GM18498 (cell line): ENCODE data around the gene CTU1.

Experiments used
- ATAC-seq: cut with Tn5 transposase; IDR thresholded peaks from one replicate; pipeline ENCODE4 v1.9.1; 2021; ENCODE audit warnings: mild to moderate bottlenecking, moderate library complexity; ENCODE audit not compliant: unreplicated experiment

The CTU1 gene

DNA sequence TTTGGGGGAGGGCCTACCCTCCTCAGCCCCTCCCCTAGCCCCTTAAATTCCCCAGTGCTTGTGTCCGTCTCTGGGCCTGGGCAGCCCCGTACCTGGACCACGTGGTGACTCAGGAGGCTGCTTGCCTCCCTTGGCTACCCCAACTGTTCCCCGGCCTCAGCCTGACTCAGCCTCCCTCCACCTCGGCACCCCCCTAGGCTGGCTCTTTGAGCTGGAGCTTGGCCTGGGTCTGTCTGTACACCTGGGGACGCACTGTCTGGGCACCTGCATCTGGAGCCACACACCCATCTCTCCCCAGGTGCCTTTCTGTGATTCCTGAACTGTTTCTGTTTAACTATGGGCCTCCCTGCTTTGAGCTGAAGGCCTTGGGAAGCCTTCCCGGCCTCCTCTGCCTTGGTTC is 23.7 kb downstream of the CTU1 start:
- no peak for ATAC-seq

GRCh38 chr19:51083783-51084182 is 24.4 kb downstream of the CTU1 start:
- no peak for ATAC-seq

GRCh38 chr19:51083181-51083580 is 25.0 kb downstream of the CTU1 start:
- ATAC-seq = no peak

DNA sequence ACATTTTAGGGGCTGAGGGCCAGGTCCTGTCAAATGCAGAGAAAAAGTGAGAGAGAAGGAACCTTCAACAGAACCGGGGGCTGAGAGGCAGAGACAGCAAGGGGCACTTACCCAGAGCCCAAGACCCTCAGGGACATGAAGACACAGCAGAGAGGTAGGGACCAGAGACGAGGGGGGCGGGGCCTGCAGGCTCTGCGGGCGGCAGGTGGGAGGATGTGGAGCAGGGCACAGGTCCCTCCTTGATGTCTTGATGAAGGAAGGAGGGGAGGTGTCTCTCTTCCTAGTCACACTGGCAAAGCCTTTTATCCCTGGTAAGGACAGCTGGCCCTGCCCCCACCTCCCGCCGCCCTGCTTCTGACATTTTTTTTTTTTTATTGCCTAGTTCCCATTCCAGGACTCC is 25.6 kb downstream of the CTU1 start, which contains the start of gene KLK14:
Gene KLK14, minus strand, starts transcription at position 277 of the 400 bp plus-strand sequence. Its CDS starts 273 bp downstream, at position 4.
- no peak for ATAC-seq

- no peak for ATAC-seq
Measured at GRCh38 chr19:51081476-51081875, 26.7 kb downstream of the CTU1 start.

- ATAC-seq = no peak
Measured at GRCh38 chr19:51079481-51080110, 28.6 kb downstream of the CTU1 start.

DNA sequence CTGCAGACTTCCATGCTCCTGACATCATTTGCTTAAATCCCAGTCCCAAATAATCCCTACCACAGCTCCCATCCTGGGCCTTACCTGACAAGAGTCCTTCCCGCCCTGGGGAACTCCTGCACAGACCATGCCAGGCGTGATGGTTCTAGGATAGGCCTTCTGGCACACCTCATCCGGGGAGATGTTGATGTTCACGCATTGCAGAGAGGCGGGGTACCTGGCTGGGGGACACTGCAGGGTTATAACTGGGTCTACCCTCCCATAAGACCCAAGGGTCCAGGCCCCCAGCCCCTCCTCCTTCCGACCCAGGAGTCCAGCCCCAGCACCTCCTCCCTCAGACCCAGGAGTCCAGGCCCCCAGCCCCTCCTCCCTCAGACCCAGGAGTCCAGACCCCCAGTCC is 29.5 kb downstream of the CTU1 start:
- no peak for ATAC-seq

DNA sequence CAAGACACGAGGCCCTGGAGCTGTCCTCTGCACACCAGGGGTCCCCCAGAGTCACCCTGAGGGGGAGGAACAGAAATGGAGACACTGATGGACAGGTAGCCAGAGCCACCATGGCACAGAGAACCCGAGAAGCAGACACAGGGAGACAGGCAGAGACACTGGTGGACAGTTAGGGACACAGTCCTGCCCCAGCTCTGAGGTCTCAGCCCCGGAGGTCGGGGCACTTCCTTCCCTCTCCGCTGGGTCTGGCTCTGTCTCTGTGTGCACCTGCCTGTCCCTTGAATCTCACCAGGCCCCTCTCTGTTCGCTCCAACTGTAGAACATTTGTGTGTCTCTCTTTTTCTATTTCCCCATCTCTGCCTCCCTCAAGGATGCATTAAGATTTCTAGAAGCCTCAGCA is 30.1 kb downstream of the CTU1 start:
- ATAC-seq = no peak

- ATAC-seq = no peak
Measured at GRCh38 chr19:51076631-51077213, 31.5 kb downstream of the CTU1 start.

GRCh38 chr19:51075998-51076397 is 32.2 kb downstream of the CTU1 start:
- no peak for ATAC-seq

GRCh38 chr19:51071095-51071405 is 37.2 kb downstream of the CTU1 start:
- ATAC-seq = no peak

- no peak for ATAC-seq
Measured at GRCh38 chr19:51070334-51071094, 37.7 kb downstream of the CTU1 start.

- no peak for ATAC-seq
Measured at GRCh38 chr19:51066393-51067186, 41.6 kb downstream of the CTU1 start.

GRCh38 chr19:51065221-51065960 is 42.8 kb downstream of the CTU1 start:
- no peak for ATAC-seq

- no peak for ATAC-seq
Measured at GRCh38 chr19:51064534-51065220, 43.5 kb downstream of the CTU1 start, which contains the start of gene KLK13. KLK13 (minus strand) TSS chr19:51065092; CDS start chr19:51065067, 25 bp downstream.

DNA sequence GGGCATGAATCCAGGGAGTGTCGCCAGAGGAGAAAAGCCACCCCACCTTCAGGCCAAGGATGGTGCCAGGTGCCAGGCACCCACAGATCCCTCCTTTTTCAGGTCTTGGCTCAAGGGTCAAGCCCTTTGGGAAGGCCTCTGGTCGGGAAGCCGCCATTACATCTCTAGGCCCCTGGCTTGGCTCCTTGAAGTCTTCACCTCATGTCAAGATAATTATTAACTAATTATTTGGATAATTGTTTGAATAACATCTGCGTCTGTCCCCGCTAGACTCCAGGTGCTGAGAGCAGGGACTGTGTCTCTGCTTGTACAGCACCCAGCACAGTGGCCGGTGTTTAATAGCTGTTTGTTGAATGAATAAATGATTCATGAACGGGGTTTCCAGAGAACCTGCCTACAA is 44.5 kb downstream of the CTU1 start:
- ATAC-seq = no peak

GRCh38 chr19:51060973-51061372 is 47.2 kb downstream of the CTU1 start:
- ATAC-seq = no peak

GRCh38 chr19:51060336-51060735 is 47.9 kb downstream of the CTU1 start:
- no peak for ATAC-seq

DNA sequence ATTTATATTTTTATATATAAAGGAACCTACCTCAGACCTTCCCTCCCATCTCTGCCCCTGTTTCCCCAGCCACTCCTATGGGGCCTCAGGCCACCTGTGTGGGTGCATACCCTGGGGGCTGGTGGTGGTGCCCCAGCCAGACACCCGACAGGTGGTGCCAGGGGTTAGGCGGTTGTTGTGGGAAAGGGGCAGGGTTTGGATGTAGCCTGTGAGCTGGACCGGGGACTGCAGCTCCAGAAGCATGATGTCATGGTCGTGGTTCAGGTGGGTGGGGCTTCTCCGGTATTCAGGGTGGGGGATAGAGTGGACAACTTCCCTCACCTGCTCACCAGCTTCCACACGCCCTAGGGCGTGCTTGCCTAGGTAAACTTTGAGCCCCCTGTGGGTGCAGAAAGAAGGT is 48.5 kb downstream of the CTU1 start:
- no peak for ATAC-seq

- ATAC-seq = no peak
Measured at GRCh38 chr19:51055866-51056265, 52.3 kb downstream of the CTU1 start.
